ENCODE measurements around the gene PIRT.

The PIRT gene

GRCh38 chr17:10787306-10788045 is 50.4 kb downstream of the PIRT start:
- Histone ChIP-seq H3K36me3 (replicated peaks) (no peaks in the 10 kb centered on the region), H3K4me3 (ENCODE audit: low read depth, low read length) (no peak overlapping the region), H3K27me3 (replicated peaks) (no peaks in the 10 kb centered on the region), H3K27ac (no peak overlapping the region)
- DNase-seq, result no peak
- no peak for TF ChIP-seq CTCF (IDR thresholded peaks at IDR 0.05; ENCODE audit: low read depth, low read length, missing control alignments)
- in situ Hi-C loops (cut with HindIII; ENCODE audit: low pct_ligation_motif_present, low sequenced_read_pairs), result no loop called here

- H3K27ac ChIP-seq, result no peak overlapping the region
- in situ Hi-C loops (cut with HindIII; ENCODE audit: low pct_ligation_motif_present, low sequenced_read_pairs), result no loop called here
- H3K36me3 ChIP-seq (replicated peaks), result no peaks in the 10 kb centered on the region
- no peak for DNase-seq
- no peak for TF ChIP-seq CTCF (IDR thresholded peaks at IDR 0.05; ENCODE audit: low read depth, low read length, missing control alignments)
- H3K4me3 ChIP-seq (ENCODE audit: low read depth, low read length), result no peak overlapping the region
- no peaks in the 10 kb centered on the region for H3K27me3 ChIP-seq (replicated peaks)
Measured at GRCh38 chr17:10785295-10785694, 52.6 kb downstream of the PIRT start.

GRCh38 chr17:10779609-10780008 is 58.3 kb downstream of the PIRT start:
- no peak overlapping the region for H3K27ac ChIP-seq
- TF ChIP-seq CTCF (IDR thresholded peaks at IDR 0.05; ENCODE audit: low read depth, low read length, missing control alignments), result no peak
- H3K4me3 ChIP-seq (ENCODE audit: low read depth, low read length), result no peak overlapping the region
- H3K27me3 ChIP-seq (replicated peaks), result no peaks in the 10 kb centered on the region
- DNase-seq, result no peak
- in situ Hi-C loops (cut with HindIII; ENCODE audit: low pct_ligation_motif_present, low sequenced_read_pairs), result no loop called here
- no peaks in the 10 kb centered on the region for H3K36me3 ChIP-seq (replicated peaks)

GRCh38 chr17:10777890-10778289 is 60.0 kb downstream of the PIRT start:
- in situ Hi-C loops (cut with HindIII; ENCODE audit: low pct_ligation_motif_present, low sequenced_read_pairs), result no loop called here

GRCh38 chr17:10777131-10777807 is 60.6 kb downstream of the PIRT start:
- TF ChIP-seq CTCF (IDR thresholded peaks at IDR 0.05; ENCODE audit: low read depth, low read length, missing control alignments), result no peak
- Histone ChIP-seq H3K27me3 (replicated peaks) (no peaks in the 10 kb centered on the region), H3K36me3 (replicated peaks) (no peaks in the 10 kb centered on the region), H3K27ac (no peak overlapping the region), H3K4me3 (ENCODE audit: low read depth, low read length) (no peak overlapping the region)
- in situ Hi-C loops (cut with HindIII; ENCODE audit: low pct_ligation_motif_present, low sequenced_read_pairs), result no loop called here
- DNase-seq, result no peak

More at GRCh38 chr17:10777890-10778289, 60.0 kb downstream of the PIRT start:
- Histone ChIP-seq H3K4me3 (ENCODE audit: low read depth, low read length) (no peak overlapping the region), H3K27me3 (replicated peaks) (no peaks in the 10 kb centered on the region), H3K36me3 (replicated peaks) (no peaks in the 10 kb centered on the region), H3K27ac (no peak overlapping the region)
- no peak for DNase-seq
- no peak for TF ChIP-seq CTCF (IDR thresholded peaks at IDR 0.05; ENCODE audit: low read depth, low read length, missing control alignments)
